ENCODE measurements around the gene MAP1S.
A peak's percentile ranks its signal among the peaks of the same experiment; 100 is the strongest.

Gene MAP1S

GRCh38 chr19:17692566-17692965 is 26.7 kb upstream of the MAP1S start:
- TF ChIP-seq CTCF (IDR thresholded peaks at IDR 0.05; ENCODE audit: low read depth, low read length) = no peak
- no peak overlapping the region for H3K4me3 ChIP-seq (replicated peaks in 1 of 2; ENCODE audit: low read depth in 2 of 2, low read length in 2 of 2)
- DNase-seq (ENCODE audit: low read depth in 2 of 2) = no peak

- no peak overlapping the region for H3K4me3 ChIP-seq (replicated peaks in 1 of 2; ENCODE audit: low read depth in 2 of 2, low read length in 2 of 2)
- TF ChIP-seq CTCF (IDR thresholded peaks at IDR 0.05; ENCODE audit: low read depth, low read length) = no peak
- no peak for DNase-seq (ENCODE audit: low read depth in 2 of 2)
These were observed 24.1 kb upstream of the MAP1S start for GRCh38 chr19:17695198-17695597.

GRCh38 chr19:17703824-17704463 is 15.3 kb upstream of the MAP1S start:
- peak; percentile 66 to 70 for DNase-seq (ENCODE audit: low read depth in 2 of 2)
- peak; percentile 90 for TF ChIP-seq CTCF (IDR thresholded peaks at IDR 0.05; ENCODE audit: low read depth, low read length)
- H3K4me3 ChIP-seq (replicated peaks in 1 of 2; ENCODE audit: low read depth in 2 of 2, low read length in 2 of 2) = no peak overlapping the region

GRCh38 chr19:17706750-17707181 is 12.5 kb upstream of the MAP1S start:
- TF ChIP-seq CTCF (IDR thresholded peaks at IDR 0.05; ENCODE audit: low read depth, low read length) = no peak
- DNase-seq (ENCODE audit: low read depth in 2 of 2) = peak; percentile 54 to 66
- no peak overlapping the region for H3K4me3 ChIP-seq (replicated peaks in 1 of 2; ENCODE audit: low read depth in 2 of 2, low read length in 2 of 2)

GRCh38 chr19:17711851-17712250 is 7.4 kb upstream of the MAP1S start:
- no peak for DNase-seq (ENCODE audit: low read depth in 2 of 2)
- no peak overlapping the region for H3K4me3 ChIP-seq (replicated peaks in 1 of 2; ENCODE audit: low read depth in 2 of 2, low read length in 2 of 2)
- no peak for TF ChIP-seq CTCF (IDR thresholded peaks at IDR 0.05; ENCODE audit: low read depth, low read length)

- no peak for DNase-seq (ENCODE audit: low read depth in 2 of 2)
- H3K4me3 ChIP-seq (replicated peaks in 1 of 2; ENCODE audit: low read depth in 2 of 2, low read length in 2 of 2) = no peak overlapping the region
- TF ChIP-seq CTCF (IDR thresholded peaks at IDR 0.05; ENCODE audit: low read depth, low read length) = peak; percentile 7
These were observed 2.9 kb upstream of the MAP1S start for GRCh38 chr19:17716309-17716929.
